Measurements from ENCODE around the gene DLG5. TPM values are rescaled to one million over a fixed set of nuclear protein-coding genes. Genes with fewer than 3 reads are reported as not detected.

DLG5 gene
- total RNA-seq, 4 donors from 2014 or later: 28.6 to 51.2 (median 40.3) TPM

GRCh38 chr10:77756319-77757232, 170.0 kb downstream of the DLG5 start:
- Histone ChIP-seq H3K4me3 (no peak overlapping the region), H3K4me1 (no peaks in the 10 kb centered on the region), H3K36me3 (no peaks in the 10 kb centered on the region), H3K27me3 (no peaks in the 10 kb centered on the region), H3K9me3 (no peaks in the 10 kb centered on the region), H3K27ac (no peak overlapping the region)
- ATAC-seq: no peak
- no peak for DNase-seq
- TF ChIP-seq POLR2A (IDR thresholded peaks at IDR 0.05): no peak
- peak in 3 of 5 experiments; percentile 24 to 43 (median 34) for TF ChIP-seq CTCF (IDR thresholded peaks at IDR 0.05 in 4 of 5, conservative IDR thresholded peaks at IDR 0.05 in 1 of 5)
- in situ Hi-C loops (cut with MboI; ENCODE audit: low sequenced_read_pairs in 4 of 4): no loop called here
- intact Hi-C loops (cut with DNase I; ENCODE audit: low total_unique reads): loop anchor here (5.0 kb wide), 1 partner anchor 39 kb away; no protein-coding TSS in a partner anchor

DNA sequence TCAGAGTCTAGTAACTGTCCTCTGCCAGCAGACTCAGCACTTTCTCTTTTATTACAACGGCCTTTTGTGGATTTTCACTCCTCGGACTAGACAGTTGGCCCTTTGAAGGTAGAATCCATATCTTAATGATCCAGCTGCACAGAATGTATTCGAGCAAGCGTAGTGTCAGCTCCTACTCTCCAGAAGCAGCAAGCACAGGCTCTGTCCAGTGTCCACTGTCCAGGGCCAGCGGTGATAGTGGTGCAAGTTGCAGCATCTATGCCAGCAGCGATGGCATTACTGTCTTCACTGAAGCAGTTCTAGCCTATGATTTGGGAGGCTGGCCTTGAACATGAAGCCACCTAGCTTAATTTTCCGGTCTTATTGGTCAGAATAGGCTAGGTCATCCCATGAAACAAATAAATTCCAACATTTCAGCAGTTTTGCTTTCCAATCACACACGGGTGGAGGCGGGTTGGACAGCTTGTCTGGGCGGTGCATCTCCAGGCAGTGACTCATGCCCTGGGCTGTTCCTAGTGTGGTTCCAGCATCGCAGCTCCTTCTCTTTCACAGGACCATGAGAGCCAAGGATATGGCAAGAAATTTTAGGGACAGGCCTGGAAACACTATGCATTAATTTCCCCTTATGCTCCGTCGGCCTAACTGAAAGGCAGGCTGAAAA, 180.4 kb downstream of the DLG5 start:
- in situ Hi-C loops (cut with MboI; ENCODE audit: low sequenced_read_pairs in 4 of 4): no loop called here
- no peaks in the 10 kb centered on the region for H3K27me3 ChIP-seq
- H3K4me3 ChIP-seq: no peak overlapping the region
- DNase-seq (no peak), ATAC-seq (no peak)
- H3K27ac ChIP-seq: no peak overlapping the region
- no peaks in the 10 kb centered on the region for H3K36me3 ChIP-seq
- intact Hi-C loops (cut with DNase I; ENCODE audit: low total_unique reads): no loop called here
- H3K4me1 ChIP-seq: no peaks in the 10 kb centered on the region
- TF ChIP-seq CTCF (IDR thresholded peaks at IDR 0.05 in 4 of 5, conservative IDR thresholded peaks at IDR 0.05 in 1 of 5) (no peak), POLR2A (IDR thresholded peaks at IDR 0.05) (no peak)
- H3K9me3 ChIP-seq: no peaks in the 10 kb centered on the region

DNA sequence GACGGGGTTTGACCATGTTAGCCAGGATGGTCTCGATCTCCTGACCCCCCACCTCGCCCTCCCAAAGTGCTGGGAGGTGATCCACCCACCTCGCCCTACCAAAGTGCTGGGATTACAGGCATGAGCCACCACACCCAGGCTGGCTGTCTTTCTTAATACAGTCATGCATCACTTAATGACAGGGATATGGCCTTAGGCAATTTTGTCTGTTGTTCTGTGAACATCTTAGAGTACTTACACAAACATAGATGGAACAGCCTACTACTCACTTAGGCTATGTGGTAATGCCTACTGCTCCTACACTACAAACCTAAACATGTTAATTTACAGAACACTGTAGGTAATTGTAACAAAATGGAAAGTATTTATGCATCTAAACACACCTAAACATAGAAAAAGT, 182.3 kb downstream of the DLG5 start:
- H3K27me3 ChIP-seq: no peaks in the 10 kb centered on the region
- ATAC-seq (no peak), DNase-seq (no peak)
- in situ Hi-C loops (cut with MboI; ENCODE audit: low sequenced_read_pairs in 4 of 4) (no loop called here), intact Hi-C loops (cut with DNase I; ENCODE audit: low total_unique reads) (no loop called here)
- H3K4me1 ChIP-seq: no peaks in the 10 kb centered on the region
- no peak for TF ChIP-seq CTCF (IDR thresholded peaks at IDR 0.05 in 4 of 5, conservative IDR thresholded peaks at IDR 0.05 in 1 of 5)
- no peak for TF ChIP-seq POLR2A (IDR thresholded peaks at IDR 0.05)
- no peak overlapping the region for H3K4me3 ChIP-seq
- no peak overlapping the region for H3K27ac ChIP-seq
- no peaks in the 10 kb centered on the region for H3K9me3 ChIP-seq
- H3K36me3 ChIP-seq: no peaks in the 10 kb centered on the region

DNA sequence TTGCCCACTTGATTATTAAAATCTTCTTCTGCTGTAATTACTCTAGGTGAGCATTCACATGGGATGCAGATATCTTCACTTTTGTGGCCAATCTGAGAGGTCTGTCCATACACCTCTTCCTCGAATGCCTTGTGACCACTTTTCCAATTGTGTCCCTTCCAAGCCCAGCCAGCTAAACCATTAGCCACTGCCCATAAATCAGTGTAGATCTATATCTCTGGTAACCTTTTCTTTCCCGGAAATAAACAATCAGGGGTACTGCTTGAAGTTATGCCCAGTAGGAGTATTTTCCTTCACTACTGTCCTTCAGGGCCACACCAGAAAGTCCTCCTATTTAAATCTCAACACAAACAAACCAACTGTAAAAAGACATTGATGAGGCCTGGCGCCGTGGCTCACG, 184.4 kb downstream of the DLG5 start:
- no peaks in the 10 kb centered on the region for H3K9me3 ChIP-seq
- DNase-seq (no peak), ATAC-seq (no peak)
- no peaks in the 10 kb centered on the region for H3K36me3 ChIP-seq
- H3K4me1 ChIP-seq: no peaks in the 10 kb centered on the region
- H3K27ac ChIP-seq: no peak overlapping the region
- in situ Hi-C loops (cut with MboI; ENCODE audit: low sequenced_read_pairs in 4 of 4) (no loop called here), intact Hi-C loops (cut with DNase I; ENCODE audit: low total_unique reads) (no loop called here)
- H3K27me3 ChIP-seq: peaks cover 0 to 3% (median 0%) of the 10 kb centered on the region in 3 donors
- H3K4me3 ChIP-seq: no peak overlapping the region
- TF ChIP-seq CTCF (IDR thresholded peaks at IDR 0.05 in 4 of 5, conservative IDR thresholded peaks at IDR 0.05 in 1 of 5) (no peak), POLR2A (IDR thresholded peaks at IDR 0.05) (no peak)

All from gastrocnemius medialis (tissue), 4 donors.